OCI-M2 (cell line): Measurements from ENCODE around the gene FAM72A.
"Not testable (repeated sequence)": the region's sequence is repeated elsewhere in the genome, so short reads cannot be mapped to it uniquely, and the experiment has no call there.

ENCODE experiments used
- DNase-seq: peaks from one replicate; lab custom pipeline; 2025; ENCODE audit not compliant: unreplicated experiment; lab: John Stamatoyannopoulos, UW

The FAM72A gene

DNA sequence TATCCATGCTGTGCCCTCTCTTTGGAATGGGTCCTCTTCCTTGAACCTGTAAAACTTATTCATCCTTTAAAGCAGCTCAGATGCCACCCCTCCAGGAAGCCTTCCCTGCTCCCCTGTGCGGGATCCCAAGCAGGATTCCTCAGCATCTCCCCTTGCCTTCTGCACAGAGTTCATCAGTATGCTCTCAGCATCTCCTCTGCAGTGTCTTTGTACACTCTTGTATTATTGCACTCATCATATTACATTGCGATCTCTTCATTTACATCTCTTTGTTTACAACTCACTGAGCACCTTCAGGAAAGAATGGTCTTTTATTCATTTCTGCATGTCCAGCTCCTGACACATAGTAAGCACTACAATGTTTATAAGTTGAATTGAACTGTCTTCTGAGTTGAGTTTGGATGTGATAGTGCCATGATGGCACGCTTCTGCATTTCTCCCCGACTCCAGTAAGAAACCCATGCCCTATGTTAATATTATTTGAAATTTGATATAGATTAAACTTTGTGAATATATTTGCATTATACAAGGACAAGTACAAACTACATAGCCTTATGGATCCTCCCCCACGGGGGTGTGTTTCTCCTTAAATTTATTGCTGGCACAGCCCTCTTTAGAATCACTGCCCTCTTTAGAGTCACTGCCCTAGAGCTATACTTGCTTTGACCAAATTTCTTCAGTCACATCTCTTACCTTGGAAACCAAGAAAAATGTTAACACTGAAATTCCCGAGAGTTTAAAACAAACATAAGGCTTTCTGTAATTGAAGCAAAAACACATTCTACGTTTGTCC, 13.2 kb upstream of the FAM72A start:
- not testable (repeated sequence) for DNase-seq

DNA sequence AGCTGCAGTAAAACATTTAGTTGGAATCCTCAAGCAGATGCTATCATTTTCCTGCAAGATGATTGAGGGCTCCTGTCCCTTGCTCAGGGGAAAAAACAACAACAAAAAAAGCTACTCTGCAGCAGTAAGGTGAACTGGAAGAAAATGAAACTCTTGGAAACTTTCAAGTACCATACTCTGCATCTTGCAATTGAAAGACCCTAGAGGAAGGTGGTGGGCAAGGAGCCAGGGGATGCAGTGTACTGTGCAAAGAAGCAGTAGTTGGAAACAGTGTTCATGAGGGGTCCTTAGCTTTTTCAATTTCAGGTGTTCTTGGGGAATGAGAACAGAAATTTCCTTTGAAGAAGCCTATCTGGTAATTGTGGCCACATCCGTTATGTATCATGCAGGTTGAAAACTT, 8.2 kb upstream of the FAM72A start:
- DNase-seq, result not testable (repeated sequence)

DNA sequence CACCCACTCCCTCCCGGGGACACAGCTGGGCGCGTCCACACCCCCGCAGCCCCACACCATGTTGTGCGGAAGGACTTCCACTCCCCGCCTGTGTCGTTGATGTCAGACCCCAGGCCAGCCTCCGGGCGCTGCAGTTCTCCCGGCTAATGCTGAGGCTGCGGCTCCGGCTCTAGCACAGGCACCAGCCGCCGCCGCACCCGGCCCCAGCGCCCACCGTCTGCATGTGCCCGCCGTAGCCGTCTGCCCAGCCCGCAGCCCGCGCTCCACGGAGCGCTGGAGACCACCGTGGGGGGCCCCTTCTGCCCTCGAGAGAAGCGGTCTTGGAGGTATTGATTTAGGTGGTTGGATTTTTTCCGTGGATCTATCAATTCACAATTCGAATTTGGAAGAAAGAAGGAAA, 2.9 kb upstream of the FAM72A start:
- not testable (repeated sequence) for DNase-seq

DNA sequence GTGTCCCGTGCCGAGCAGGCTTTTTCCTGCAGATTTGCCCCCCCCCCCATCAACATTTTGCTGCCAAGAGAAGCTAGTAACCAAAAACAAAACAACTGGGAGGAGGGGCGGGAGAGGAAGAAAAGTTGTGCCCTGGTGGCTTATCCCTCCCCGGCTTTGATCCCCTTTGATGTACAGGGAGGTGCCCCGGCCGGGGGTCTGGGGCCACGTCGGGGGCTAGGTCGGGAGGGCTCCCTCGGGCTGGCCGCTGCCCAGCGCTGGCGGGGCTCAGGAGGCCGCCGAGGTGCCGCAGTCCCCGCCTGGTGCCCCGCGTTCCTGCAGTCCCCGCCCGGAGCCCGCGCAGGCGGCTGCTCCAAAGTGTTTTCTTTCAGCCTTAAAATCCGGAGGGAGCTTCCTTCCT, 2.2 kb upstream of the FAM72A start:
- not testable (repeated sequence) for DNase-seq

DNA sequence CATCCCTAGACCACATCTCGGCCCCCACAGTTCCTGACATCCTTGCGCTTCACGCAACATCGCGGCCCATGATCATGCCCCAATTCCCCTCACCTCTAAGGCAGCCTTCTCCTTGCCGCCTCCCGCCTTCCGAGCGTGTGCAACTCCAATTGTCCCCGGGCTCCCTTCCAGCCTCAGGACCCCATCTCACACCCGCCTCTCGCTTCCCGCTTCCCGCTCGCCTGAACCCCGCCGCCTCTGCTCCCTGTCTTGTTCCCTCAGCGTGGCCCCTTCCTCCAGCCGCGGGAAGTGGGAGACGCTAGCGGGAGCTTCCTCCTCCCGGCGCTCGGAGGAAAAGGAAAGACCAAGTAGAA, 1.5 kb upstream of the FAM72A start:
- DNase-seq, result not testable (repeated sequence)

DNA sequence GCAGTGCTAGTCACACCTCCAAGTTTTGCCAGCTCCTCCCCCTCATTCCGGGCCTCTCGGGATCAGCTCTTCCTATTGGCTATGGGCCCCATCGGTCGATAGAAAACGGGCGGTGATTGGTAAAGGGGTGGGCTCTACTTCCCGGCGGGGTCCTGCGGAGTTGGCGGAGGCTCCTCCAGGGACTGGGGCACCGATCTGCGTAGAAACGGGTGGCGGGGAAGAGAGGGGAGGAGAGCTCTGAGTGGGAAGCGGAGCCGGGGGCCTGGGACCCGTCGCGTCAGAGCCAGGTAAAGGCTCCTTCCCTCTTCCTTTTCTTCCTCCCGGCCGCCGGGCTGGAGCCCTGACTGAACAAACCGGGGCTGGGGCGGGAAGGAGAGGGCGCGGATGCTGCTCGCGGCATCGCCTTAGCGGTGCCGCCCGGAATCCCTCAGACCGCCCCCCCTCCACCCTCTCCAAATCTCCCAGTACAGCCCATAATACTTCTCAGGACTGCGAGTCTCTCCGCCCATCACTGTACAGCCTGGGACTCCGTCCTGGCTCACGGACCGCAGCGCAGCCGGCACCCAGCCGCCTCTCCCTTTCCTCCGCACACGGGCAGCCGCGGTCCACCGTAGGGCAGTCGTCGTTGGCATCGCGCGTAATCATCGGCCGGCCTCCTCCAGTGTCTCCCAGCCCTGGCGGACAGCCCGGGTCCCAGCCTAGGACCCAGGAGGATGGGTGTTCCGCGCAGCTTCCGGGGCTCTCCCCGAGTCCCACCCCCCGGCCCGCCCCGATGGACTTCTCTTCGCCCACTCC, 922 bp upstream of the FAM72A start, which contains the start of gene SRGAP2:
Gene SRGAP2 (plus strand): TSS at position 178 of the 795 bp plus-strand sequence. CDS start 2,430 bp downstream, outside the sequence.
- DNase-seq, result not testable (repeated sequence)

DNA sequence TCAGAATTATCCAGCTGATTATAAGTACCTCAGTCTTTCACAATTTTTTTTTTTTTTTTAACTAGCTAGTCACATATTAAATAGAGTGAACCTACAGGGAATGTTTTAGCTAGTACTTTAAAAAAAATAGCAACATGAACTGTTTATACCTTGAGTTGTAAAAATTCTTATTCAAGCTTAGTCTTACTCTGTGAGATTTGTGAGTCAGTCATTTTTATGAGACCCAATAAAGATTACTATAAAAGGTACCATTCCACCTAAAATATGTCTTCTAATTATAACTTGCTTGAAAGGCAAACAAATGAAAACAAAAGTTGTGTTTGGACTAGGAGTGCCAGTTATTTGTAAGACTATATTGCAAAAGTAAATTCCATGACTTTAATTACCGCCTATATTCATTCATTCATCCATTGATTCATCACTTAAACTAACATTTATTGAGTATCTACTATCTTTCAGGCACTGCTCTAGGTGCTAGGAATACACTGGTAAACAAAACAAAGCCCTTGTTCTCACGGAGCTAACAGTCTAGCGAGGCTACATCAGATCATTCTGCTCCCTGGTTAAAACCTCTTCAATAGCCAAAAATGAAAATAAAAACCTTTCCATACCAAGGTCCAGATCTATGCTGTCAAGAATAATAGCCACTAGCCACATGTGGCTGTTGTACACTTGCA, 5.8 kb downstream of the FAM72A start:
- not testable (repeated sequence) for DNase-seq

DNA sequence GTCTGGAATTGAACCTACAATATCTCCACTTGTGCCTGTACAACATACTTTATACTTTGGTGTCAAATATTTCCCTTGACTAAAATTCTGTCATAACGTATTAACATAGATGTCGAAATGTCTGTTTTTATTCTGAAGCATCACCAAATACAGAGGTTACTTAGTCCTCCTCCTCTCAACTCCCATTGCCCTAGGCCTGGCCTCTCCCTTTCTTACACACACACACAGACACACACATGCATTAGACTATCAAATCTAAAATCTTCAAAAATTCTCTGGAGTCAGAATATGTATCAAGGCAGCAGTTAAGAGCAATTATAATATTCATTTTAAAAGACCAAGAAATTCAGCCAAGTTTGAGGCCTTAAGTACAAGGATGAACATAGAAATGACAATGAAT, 7.5 kb downstream of the FAM72A start:
- DNase-seq, result not testable (repeated sequence)

DNA sequence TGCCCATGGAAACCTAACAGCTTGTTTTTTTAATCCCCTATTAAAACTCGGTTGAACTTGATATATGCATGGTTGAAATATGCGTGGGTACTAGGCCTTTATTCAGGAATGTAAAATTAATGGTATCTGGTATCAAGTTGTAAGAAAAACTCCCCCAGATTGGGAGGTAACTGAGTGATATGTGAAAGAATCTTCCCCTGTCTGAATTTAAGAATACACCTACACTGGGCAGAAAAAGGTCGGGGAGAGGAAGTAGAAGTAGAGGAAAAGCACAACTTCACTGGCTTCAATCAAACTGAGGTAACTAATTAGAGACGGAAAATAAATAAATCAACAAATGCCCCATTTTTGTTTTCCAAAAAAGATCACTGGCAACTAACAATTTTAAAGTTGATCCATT, 15.8 kb downstream of the FAM72A start:
- DNase-seq, result not testable (repeated sequence)

DNA sequence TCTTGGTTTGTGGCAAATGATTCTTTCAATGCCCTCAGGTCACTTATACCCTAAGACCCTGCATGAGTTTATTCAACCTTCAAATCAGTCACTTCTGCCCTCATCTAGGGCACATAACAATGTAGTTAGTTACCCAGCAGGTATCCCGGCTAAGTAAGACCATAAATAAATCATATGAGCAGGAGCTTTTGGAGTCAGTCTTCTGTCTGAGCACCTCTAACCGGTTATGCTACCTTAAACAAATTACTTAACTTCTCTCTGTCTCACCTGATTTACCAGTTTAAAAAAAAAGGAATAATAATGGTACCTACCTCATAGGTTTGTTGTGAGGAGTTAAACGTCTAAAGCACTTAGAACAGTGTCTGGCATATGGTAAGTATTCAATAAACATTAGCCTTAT, 16.9 kb downstream of the FAM72A start:
- not testable (repeated sequence) for DNase-seq

DNA sequence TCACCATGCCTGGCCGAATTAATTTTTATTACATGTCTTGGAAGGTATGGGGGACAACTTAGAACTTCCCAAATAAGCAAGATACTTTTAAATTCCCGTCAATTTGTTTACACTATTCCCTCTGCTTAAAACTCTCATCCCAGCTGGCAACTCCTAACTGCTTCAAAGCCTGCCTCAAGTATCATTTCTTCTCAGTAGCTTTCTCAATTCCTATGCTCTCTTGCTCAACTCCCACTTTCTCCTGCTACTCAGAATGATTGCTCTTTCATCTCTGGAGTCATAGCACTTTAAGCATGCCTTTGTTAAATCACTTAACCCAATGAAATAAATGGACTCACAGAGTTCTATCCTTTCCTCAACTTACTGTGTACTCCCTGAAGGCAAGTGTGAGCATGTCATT, 18.9 kb downstream of the FAM72A start:
- not testable (repeated sequence) for DNase-seq

DNA sequence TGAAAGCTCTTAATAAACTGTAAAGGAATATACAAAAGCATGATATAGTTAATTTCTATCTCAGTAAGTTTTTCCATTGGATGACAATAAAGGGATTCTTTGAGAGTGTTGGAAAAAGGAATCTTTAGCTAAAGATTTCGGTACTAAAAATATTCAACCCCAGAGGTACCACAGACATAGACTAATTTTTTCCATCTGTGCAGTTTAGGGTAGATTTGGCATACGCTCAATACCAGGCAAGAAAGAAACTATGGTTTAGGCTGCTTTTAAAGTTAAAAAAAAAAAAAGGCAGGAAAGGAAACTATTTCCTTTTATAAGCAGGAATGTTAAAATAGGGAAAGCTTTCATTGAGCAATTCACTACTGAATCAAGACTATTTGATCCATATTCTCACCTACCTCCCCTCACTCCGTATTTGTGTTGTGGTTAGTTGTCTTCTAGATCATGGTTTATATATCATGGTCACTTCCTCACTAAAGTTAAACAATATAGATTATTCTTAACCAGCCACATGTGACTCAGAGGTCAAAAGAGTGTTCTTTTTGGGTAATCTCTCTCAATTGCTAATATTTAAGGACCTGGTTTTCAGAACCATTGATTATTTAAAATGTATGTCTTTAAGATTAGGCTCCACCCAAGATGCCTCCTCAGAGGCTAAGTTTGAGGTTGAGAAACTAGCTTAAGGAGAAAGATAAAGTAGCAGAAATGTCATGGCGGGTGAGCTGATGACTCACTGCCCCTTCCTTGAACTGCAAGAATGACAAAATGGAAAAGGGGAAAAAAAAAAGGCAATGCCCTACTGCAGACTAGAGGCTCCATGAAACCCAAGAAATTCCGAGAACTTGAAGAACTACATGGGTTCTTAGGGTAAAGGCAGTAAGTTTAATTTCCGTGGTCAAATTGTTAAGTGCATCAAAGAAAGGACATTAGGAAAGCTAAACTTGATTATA, 20.0 kb downstream of the FAM72A start:
- not testable (repeated sequence) for DNase-seq

DNA sequence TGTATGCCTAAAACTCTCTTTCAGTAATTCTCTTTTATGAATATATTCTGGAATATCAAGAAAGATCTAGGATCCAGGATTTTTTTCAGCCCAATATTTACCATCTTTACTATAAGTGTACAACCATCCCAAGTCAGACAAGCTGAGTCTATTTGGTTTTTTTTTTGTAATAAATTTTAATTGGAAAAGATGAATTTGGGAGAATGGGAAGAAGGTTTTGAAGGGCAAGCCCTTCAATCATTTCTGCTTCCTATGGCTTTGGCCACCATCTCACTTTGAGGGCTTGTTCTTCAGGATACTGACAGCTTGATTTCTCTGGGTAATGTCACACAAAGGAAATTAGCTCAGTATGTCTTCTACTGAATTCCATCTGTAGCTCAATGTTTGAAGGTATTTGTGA, 23.0 kb downstream of the FAM72A start:
- not testable (repeated sequence) for DNase-seq

DNA sequence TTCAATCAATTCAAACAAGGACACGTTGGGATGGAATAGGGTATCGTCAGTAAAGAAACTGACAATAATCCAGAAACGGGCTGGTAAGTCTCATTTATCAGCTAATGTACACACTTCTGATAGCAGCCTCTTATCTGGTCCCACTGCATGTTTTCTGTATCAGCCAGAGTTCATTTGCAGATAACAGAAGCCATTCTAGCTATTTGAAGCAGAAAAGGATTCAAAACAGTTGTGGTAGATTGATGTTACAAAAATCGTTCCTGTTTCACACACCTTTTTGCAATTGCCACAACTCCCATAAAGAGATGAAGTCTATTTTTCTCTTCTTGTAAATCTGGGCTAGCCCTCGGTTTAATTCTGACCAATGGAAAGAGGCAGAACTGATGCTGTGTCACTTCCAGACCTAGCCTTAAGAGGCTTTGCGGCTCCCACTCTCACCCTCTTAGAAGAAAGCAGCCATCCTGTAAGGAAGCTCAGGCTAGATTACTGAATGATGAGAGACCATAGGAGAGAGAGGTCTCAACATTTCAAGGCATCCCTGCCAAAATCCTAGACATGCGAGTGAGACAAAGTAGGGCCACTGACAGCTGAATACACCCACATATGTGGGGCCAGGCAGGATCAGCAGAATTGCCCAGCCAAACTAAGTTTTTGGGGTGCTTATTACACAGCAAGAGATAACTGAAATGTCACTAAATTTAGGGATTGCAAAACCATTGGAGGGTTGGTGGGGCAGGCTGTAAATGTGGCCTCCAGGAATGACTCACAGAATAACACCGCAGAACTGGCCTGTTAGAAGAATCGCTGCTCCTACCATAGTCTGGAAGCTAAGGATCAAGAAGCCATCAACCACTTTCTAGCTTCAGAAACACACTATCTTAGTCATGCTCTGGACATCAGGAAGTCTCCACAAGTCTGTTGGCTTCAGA, 24.3 kb downstream of the FAM72A start:
- DNase-seq, result not testable (repeated sequence)

DNA sequence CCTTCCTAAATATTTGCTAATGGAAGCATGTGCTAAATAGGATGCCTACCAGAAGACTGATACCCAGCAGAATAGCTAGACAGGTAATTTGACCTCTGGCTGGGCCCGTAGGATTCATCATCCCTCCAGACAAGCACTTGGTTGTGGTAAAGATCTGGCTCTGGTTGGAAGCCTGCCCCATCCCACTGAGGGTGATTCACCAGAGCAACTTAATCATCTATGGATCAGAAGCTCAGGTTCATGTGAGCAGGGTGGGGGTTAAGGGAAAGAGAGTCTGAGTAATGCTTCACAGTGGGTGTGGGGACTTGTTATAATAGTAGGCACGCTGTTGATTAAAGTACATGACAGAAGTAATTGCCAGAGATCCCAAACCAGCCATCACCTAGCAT, 26.5 kb downstream of the FAM72A start:
- DNase-seq, result not testable (repeated sequence)

DNA sequence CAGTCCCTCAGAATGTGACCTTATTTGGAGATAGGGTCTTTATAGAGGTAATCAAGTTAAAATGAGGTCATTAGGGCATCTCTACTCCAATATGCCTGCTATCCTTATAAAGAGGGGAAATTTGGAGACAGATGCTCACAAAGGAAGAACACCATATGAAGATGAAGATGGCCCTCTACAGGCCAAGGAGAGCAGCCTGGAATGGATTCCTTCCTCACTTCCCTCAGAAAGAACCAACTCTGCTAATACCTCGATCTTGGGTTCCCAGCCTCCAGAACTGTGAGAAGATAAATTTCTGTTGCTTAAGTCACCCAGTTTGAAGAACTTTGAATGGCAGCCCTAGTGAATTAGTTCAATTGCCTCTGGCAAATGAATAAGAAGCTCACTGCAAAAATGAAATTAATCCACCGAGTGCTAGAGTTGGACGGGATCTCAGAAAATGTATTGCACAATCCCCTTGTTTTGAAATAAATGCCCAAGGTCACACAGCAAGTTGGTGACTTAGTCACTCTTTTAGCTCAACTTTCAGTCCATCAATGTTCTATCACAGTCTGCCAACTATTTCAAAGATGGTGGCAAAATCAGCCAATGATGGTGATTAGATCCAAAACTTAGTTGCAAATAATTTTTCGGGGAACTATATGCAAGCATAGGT, 27.1 kb downstream of the FAM72A start:
- not testable (repeated sequence) for DNase-seq

DNA sequence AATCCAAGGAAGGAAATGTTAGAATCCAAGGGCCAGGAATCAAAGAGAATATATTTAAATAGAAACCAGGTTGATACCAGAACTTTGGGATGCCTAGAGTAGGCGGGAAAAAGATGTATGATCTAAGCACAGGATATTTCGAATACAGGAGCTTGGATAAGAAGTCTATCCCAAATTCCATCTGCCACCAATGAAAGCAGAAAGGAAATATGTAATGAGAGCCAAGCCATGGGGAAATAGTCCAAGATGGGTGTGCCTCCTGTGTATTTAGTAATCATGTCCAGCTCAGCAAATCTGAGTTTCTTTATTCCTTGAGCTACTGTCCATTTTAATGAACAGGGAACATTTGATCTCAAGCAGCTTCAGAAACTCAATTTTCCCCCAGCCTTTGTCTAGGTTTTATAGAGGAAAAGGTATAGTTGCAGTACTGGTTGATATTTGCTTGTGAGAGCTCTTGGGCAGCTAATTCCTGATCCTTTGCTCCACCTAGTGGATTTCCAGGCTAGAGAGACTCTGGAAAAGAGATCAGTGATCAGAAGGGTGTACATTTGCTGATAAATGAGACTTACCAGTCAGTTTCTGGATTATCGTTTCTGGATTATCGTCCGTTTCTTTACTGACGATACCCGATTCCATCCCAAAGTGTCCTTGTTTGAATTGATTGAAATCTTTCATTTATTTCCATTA, 28.3 kb downstream of the FAM72A start:
- DNase-seq, result not testable (repeated sequence)

DNA sequence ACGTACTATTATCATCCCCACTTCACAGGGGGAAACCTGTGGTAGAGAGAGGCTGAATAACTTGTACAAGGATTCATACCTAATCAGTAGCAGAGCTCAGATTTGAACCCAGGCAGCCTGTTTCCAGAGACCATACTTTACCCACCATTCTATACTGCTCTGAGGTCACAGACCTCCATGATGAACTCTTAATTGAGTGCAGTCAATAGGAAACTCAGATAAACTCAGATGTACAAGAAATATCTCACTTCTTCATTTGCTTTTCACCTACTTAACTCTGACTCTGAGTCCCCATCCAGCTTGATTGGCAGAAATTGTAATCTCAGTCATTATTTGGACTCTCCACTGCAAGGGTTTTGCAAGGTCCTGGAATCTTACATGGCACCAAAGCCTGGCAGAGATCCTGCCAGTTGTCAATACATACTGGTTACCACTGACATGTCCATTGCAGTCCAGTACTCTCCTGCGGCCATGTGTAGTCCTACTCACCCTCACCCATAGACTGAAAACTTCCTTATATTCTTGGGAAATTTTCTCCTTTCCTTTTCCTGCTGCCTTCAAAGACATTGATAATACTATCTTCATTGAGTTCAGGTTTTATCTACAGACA, 29.4 kb downstream of the FAM72A start:
- not testable (repeated sequence) for DNase-seq
